G401 (cell line): ENCODE data around the gene TRPC1. TPM values are rescaled to one million over a fixed set of nuclear protein-coding genes. Genes with fewer than 3 reads are reported as not detected.

Experiments used
- DNase-seq: peaks from one replicate; pipeline ENCODE4 v3.0.0-alpha.2; 2015; ENCODE audit warnings: low spot score
- in situ Hi-C: cut with HindIII; loops from 2 replicates; pipeline ENCODE4 v1.10.0; 2016; ENCODE audit warnings: low sequenced_read_pairs, mixed read lengths
- total RNA-seq: library from RNA; depleted of rRNA; stranded (reverse); fragments of >200 nt; shearing (Covaris generic); gene quantifications from 2 replicates; pipeline ENCODE4 v1.2.3, GENCODE V29; 2014; rRNA removed

The TRPC1 gene
- total RNA-seq, 1 experiment from 2014 or later = 27.6 TPM

GRCh38 chr3:142817897-142818296 is 94.1 kb downstream of the TRPC1 start:
- no peak for DNase-seq
- in situ Hi-C loops = no loop called here

- no peak for DNase-seq
- in situ Hi-C loops = no loop called here
Measured at GRCh38 chr3:142818651-142819050, 94.8 kb downstream of the TRPC1 start.

- DNase-seq = no peak
- in situ Hi-C loops = no loop called here
Measured at GRCh38 chr3:142819179-142819578, 95.3 kb downstream of the TRPC1 start.

- peak; percentile 68 for DNase-seq
- in situ Hi-C loops = no loop called here
Measured at GRCh38 chr3:142828703-142829305, 105.0 kb downstream of the TRPC1 start.

- DNase-seq = no peak
- in situ Hi-C loops = no loop called here
Measured at GRCh38 chr3:142837526-142837925, 113.7 kb downstream of the TRPC1 start.

GRCh38 chr3:142839831-142840230 is 116.0 kb downstream of the TRPC1 start:
- in situ Hi-C loops = no loop called here
- no peak for DNase-seq

GRCh38 chr3:142844339-142844977 is 120.6 kb downstream of the TRPC1 start:
- peak; percentile 26 for DNase-seq
- in situ Hi-C loops = no loop called here

GRCh38 chr3:142846779-142847577 is 123.1 kb downstream of the TRPC1 start:
- no peak for DNase-seq
- in situ Hi-C loops = no loop called here

- in situ Hi-C loops = no loop called here
- no peak for DNase-seq
Measured at GRCh38 chr3:142849148-142849547, 125.3 kb downstream of the TRPC1 start.

- in situ Hi-C loops = no loop called here
- no peak for DNase-seq
Measured at GRCh38 chr3:142850395-142851023, 126.7 kb downstream of the TRPC1 start.

GRCh38 chr3:142852009-142852408 is 128.2 kb downstream of the TRPC1 start:
- in situ Hi-C loops = no loop called here
- DNase-seq = no peak

GRCh38 chr3:142853270-142854168 is 129.7 kb downstream of the TRPC1 start:
- peak; percentile 12 for DNase-seq

GRCh38 chr3:142857056-142857455 is 133.2 kb downstream of the TRPC1 start:
- DNase-seq = peak; percentile 90
- in situ Hi-C loops = no loop called here

More at GRCh38 chr3:142853270-142854168, 129.7 kb downstream of the TRPC1 start:
- in situ Hi-C loops = no loop called here

Other genes starting within 250 kb of the TRPC1 start
- gene ATR, start 145.3 kb upstream of the TRPC1 start, total RNA-seq = 7.7 and 26.1 TPM in 2 replicates
- gene PLS1, start 127.6 kb upstream of the TRPC1 start, total RNA-seq = 5.2 and 12.1 TPM in 2 replicates
- gene PCOLCE2, start 165.0 kb downstream of the TRPC1 start, total RNA-seq = 13.0 and 36.6 TPM in 2 replicates
- gene PAQR9, start 239.6 kb downstream of the TRPC1 start, total RNA-seq = 0.06 TPM in 1 of 2 replicates, not detected in the other